Stimulated activated CD4-positive, alpha-beta T cell treated with anti-CD3 and anti-CD28 coated beads, Interleukin-15, amount 100 ng/mL, for 24 hours (primary cell): ENCODE results near the gene ABHD15.
"Not testable (repeated sequence)": the region's sequence is repeated elsewhere in the genome, so short reads cannot be mapped to it uniquely, and the experiment has no call there.

Source experiments
- DNase-seq: peaks from one replicate; pipeline ENCODE4 v3.0.0-alpha.2; 2020

ABHD15 gene

DNA sequence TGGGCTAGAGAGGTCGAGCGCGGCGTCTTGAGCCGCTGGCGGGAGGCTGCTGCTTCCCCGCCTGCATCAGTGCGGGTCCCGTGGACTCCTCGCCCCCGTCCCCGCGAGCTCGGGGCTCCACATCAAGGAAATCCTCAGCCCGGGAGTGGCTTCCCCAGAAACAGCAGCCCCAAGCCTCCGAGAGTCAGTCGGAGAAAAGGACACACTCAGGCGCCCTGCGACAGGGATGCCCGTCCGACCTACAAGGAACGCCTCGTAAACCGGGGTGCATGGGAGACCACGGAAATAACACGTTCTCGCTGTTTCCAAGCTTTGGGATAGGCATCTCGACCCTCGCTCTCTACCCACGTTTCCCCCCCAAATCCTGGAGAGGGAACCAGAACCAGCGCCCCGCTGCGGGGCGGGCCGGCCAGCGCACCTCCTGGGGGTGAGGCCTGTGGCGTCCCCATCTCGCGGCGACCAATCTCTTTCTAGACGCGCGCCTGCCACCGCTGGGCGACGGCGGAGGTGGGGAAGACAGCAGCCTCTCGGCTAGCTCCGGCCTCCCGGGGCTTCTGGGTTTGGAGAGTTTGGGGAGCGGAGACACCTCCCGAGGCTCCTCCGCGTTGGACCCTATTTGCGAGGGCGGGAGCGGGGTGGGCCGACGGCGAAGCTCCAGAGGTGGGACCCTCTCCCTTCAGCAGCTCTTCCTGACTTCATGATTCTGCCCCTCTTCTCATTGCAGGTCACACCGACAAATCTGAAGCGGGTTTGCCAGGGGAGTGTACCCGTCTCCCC lies 905 bp upstream of the ABHD15 start:
- DNase-seq: peak; percentile 86

DNA sequence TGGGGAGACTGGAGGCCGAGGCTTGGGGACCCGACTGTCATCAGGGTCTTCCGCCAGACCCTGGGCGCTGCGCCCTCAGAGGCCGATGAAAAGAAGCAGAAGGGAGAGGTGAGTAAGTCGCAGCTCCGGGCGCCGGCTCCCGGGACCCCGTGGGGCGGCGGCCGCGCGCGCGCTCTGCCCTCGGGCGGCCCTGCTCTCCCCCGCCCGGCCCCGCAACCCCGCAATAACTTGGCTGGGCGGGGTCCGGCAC lies 392 bp upstream of the ABHD15 start:
- DNase-seq: no peak

DNA sequence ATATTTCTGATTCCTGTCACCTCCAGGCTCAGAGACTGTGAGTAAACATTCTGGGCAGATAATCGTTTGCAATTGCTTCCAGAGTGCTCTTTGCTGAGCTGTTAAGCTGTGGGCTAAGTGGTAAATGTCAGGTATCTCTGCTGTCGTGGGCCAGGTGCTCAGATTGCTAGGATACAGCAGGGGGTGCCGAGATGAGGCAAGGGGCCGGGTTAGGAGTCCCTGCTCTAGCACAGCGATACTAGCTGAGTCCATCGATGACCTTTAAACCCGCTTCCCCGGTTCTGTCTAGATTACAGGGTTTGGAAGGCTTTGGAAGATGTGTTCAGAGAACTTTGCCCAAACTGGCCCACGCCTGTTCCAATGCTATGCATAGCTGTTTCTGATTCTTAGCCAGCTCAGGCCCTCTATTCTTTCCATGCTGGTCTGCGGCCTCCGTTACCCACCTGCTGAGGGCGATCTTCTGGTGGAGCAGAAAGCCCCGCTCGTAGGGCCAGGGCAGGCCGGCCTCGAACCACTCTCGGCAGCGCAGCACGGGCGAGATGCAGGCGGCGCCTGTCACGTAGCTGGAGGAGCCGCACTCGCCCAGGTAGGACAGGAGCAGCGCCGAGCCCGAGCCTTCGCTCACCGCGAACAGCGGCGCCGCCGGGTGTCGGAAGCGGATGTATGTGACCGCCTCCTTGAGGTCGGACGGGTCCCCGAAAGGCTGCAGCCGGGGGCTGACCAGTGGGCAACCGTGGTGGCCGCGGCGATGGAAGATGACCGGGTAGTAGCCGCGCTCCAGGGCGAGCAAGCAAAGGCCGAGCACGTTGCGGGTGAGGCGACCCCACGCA lies 979 bp downstream of the ABHD15 start:
- peak; percentile 76 for DNase-seq

DNA sequence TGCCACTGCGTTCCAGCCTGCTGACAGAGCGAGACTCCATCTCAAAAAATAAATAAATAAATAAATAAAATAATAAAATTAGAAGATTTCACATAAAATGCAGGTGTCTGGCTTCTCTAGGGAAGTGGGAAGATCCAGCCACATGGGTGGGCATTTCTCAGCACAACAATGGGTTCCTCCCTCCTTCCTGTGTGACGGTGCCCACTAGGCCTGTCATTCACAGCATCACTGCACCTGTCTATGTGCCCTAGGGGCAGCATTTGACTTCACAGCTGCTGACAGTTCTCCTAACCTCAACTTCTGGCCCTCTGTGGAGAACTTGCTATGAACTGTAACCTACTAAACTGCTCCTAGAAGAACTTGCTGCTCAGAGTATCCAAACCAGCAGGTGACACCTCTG lies 3.0 kb downstream of the ABHD15 start:
- no peak for DNase-seq

DNA sequence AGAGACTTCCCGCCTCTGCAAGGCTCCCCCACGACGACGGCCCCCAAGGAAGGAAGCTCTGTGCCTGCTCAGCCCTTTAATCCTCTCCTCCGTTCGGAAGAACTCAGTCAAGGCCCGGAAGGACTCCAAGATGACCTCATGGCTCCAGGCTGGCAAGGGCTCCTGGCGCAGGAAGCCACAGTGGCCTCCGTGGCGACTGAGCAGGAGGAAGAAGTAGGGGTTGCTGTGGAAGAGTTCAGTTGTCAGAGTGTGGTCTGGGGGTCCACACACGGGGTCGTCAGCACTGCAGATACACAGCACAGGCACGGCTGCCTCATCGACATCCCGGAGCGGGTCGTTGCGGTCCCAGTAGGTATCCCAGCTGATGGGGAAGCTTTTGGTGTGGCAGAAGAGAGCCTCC lies 4.2 kb downstream of the ABHD15 start:
- no peak for DNase-seq

DNA sequence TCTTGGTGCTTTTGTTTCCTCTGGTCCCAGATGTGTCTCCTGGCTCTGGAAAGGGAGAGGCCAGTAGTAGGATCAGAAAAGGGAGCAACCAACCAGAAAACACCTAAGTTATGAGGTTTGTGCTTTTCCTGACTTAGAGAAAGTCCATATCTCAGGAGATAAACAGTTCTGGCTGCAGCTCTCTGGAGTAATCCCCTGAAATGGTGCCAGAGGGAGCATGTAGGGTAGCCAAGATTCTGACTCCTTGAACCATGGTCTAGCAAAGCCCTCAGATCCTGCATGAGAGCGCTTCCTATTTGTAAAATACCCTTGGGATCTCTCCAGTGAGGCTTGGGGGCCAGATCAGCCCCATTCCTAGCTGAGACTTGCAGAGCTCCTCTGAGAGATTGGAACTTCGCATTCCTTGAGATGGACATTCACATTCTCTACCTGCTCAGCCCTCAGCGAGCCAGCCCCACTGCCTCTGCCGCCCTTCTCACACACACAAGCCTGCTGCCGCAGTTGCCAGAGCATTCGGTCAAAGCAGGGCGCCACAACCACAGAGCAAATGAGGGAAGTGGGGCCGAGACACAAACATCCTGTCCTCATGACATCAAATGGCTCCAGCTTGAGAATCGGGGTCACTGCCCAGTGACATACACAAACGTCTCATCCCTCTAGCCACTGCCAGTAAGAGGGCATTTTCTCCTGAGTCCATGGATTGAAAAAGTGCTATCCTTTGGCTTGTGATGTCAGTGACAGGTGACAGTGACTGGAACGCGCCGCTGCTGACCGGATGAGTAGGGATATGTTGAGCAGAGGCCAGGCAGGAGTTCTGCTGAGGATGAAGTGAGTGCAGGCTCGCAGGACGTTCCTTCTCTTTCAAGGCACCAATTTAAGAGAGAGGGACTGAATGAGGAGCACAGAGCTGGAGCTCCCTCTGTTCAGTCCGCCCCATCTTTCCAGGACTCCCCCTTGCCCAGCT lies 5.0 kb downstream of the ABHD15 start:
- no peak for DNase-seq

DNA sequence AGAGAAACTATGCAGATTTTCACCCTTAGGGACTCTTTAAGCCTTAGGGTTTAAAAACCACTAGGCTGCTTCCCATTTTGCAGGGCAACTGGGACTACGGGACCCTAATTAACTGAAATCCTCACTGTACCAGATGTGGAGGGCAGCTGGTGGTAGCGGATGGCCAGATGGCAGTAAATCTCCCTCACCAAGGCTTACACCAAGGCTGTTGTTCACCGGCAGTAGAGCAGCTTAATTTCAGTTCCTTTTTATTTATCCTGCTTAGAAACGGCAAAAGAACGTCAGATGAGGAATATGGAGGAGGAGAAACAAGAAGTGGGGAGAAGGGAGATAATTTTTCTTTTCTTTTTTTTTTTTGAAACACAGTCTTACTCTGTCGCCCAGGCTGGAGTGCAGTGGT lies 6.5 kb downstream of the ABHD15 start:
- no peak for DNase-seq

DNA sequence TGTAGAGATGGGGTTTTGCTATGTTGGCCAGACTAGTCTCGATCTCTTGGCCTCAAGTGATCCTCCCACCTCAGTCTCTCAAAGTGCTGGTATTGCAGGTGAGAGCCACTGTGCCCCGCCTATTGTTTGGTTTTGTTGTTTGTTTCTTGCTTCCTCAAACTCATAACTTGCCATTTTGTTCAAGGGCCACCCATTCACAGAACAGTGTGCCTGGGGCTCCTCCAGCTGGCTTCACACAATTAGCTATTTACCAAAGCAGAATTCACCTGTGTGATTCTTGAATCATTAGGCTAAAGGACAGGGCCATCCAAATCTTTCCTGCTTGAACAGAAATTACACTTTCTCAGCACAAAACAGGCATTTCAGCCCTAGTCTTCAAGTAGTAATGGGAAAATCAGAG lies 7.2 kb downstream of the ABHD15 start:
- DNase-seq: no peak

DNA sequence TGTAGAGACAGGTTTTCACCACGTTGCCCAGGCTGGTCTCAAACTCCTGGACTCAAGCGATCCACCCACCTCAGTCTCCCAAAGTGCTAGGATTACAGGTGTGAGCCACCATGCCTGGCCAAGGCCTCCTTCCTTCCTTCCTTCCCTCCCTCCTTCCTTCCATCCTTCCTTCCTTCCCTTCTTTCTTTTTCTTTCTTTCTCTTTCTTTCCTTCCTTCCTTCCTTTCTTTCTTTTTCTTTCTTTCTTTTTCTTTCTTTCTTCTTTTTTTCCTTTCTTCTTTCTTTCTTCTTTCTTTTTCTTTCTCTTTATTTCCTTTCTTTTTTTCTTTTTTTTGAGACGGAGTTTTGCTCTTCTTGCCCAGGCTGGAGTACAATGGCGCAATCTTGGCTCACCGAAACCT lies 8.7 kb downstream of the ABHD15 start:
- not testable (repeated sequence) for DNase-seq

DNA sequence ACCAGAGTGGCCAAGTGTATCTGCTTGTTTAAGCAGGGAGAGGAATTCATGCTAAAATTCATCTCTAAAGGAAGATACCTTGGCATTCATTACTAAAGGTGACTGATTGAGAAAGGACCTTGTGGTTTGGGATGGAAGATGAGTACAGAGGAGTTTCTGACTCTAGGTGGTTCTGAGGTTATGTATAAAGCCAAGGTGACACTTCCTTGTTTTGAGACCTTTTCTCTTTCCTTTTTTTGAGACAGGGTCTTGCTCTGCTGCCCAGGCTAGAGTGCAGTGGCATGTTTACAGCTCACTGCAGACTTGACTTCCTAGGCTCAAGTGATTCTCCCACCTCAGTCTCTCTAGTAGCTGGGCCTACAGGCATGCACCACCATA lies 9.1 kb downstream of the ABHD15 start:
- DNase-seq: no peak

DNA sequence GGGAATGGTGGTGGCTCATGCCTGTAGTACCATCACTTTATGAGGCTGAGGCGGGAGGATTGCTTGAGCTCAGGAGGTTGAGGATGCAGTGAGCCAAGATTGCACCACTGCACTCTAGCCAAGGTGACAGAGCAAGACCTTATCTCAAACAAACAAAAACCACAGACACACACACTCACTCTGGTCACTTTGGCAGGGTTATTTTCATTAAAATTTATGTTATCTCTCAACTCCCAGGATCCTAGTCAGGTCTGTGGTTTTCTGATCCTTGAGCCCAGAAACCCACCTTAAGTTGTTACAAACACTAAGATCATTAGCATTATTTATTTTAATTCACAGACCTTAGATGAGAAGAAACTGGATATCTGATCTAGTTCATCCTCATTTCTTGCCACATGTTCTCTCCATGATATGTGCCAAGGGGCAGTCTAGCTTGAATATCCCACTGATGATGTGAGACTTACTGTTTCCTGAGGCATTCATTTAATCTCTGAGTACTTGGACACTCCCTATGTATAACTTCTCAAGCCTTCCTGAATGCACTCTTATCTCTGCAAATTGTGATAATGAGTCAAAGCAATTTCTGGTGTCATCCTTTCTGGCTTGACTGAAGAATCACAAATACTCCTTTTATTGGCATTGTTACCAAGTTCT lies 9.6 kb downstream of the ABHD15 start:
- no peak for DNase-seq

DNA sequence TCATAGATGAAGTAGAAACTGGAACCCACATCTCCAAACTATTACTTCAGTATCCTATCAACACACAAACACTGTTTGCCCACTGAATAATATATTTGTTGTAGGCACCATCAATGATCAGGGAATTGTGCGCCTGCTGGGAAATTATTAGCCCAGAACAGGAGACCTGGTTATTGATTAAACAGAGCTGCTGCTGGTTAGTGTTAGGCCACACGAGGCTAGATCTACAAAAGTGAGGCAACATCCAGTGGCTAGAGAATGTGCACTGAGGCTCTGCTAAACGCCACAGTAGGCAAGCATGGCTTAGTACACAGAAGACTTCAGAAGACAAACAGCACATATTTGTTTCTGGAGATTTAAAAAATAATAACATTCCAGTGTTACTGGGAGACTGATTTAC lies 11.0 kb downstream of the ABHD15 start:
- no peak for DNase-seq

DNA sequence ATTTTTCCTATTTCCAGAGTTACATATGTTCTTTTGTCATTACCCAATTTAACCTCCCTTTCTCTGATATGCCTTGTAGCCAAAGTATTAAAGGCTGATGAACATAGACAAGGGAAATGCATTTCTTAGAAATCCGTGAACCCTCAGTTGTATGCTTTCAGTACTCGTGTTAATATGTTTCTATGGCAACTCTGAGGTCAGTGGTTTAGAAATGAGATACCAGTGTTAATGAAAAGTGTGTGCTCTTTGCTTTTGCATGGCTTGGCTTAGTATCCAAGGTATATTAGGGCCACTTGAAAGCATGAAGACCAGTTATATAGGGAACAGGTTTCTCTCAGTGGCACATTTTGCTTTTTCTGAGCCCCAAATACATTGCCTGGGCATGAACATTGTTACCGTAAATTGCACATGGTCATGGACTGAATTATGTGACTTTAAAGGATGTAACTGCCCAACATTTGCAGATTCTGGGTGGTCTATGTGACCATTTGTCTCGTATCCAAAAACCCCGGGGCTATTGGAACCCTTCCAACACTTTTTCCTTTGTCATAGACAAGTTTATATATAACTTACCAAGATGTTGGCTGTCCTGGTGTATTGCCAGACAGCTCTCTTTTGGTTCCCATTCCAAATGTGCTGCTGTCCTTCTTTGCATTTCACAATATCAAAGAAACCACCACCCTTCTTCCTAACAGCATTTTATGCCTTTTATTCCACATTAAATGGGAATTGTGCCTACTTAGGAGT lies 17.5 kb downstream of the ABHD15 start:
- DNase-seq: no peak

DNA sequence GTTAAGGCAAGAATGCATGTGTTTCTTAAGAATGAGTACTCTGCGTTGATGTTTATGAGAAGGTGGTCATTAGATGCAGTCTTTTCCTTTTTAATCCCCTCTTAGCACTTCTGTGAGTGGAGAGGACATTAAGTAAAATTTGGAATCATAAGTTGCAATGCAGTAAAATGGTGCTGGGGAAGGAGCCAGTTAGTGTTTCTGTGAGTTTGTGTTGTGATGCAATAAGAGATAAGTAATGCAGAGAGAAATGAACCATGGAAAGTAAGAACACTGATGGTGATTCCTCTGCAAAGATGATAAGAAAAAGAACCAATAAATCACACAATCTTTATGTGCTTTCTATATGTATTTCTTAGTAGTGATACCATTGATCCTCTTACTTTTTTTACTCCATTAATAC lies 20.0 kb downstream of the ABHD15 start:
- DNase-seq: no peak

DNA sequence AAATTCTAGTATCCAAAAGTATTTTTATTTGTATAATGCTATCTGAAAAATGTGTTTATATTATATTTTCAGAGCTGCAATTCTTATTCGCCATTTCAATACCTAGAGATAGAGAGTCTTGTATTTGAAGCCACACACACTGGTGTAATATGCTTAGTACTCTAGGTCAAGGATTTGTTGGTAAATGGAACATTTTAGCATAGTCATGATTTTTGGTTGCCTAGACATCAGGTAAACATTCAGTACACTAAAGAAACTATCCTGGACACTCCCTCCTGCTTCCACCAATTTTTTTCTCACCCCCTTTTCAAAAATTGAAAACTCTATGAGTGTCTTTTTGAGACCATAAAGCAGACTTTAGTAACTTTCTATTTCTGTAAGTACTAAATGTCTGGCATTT lies 20.8 kb downstream of the ABHD15 start:
- no peak for DNase-seq

DNA sequence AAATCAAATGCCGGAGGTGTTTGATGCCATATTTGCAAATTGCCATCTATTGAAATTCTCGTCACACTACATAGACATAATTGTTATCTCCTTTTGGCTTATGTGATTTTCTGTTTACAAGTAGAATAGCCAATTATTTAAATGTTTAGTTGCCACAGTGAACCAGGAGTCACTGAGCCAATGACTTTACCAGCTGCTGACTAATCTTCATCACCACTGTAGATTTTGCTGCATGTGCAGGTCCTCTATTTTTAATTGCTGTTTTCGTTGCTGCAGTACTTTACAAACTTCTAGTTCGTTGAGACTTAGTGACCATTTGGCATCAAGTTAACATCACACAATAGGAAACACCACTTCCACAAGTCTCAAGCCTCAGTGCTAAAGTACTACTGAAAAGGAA lies 22.8 kb downstream of the ABHD15 start:
- no peak for DNase-seq

DNA sequence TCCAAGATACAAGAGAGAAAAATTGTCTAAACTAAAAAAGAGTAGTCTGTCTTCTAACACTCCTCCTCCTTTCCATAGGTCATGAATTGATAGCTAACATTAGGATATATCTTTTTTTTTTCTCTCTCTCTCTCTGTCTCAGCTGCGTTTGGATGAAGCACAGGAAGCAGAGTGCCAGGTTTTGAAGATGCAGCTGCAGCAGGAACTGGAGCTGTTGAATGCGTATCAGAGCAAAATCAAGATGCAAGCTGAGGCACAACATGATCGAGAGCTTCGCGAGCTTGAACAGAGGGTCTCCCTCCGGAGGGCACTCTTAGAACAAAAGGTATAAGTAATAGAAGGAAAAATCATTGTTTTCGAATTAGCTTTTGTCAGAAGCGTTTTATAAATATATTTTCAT lies 32.9 kb downstream of the ABHD15 start:
- DNase-seq: no peak

DNA sequence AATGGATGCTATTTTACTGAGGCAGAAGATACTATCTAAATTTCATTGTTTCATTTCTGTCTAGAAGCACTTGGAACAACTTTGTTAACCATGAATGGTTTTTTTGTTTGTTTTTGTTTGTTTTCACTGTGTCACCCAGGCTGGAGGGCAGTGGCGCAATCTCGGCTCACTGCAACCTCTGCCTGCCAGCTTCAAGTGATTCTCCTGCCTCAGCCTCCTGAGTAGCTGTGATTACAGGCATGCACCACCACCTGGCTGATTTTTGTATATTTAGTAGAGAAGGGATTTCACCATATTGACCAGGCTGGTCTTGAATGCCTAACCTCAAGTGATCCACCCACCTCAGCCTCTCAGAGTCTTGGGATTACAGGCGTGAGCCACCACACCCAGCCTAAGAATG lies 40.5 kb downstream of the ABHD15 start:
- DNase-seq: no peak

DNA sequence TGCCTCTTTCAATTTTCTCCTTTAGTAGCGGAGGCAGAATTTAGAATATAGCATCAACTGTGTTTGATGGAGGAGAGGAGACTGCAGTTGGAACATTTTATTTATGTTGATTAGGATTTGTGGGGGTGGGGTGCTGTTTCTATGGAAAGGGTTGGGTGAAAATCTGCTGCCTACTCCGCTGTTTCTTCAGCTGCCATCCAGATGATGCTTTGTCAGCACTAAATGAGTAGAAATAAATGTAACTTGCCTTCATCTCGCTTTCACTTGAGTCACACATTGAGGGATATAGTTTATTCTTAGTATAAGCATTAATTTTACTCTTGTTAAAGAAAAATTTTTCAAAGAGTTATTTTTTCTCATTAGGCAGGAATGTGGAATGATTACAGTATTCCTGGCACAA lies 42.1 kb downstream of the ABHD15 start:
- DNase-seq: no peak

DNA sequence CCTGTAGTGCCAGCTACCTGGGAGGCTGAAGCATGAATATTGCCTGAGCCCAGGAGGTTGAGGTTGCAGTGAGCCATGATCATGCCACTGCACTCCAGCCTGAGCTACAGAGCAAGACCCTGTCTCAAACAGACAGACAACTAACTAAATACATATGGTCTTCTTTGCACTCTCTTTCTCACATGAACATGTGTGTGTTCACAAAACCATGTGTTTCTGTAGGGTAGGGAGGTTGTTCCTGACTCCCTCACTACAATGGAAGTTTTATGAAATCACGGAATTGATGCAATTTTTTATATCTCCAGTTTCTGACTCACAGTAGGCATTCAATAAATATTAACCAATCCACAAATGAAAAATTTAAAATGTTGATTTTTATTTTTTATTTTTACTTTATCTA lies 48.5 kb downstream of the ABHD15 start:
- no peak for DNase-seq

DNA sequence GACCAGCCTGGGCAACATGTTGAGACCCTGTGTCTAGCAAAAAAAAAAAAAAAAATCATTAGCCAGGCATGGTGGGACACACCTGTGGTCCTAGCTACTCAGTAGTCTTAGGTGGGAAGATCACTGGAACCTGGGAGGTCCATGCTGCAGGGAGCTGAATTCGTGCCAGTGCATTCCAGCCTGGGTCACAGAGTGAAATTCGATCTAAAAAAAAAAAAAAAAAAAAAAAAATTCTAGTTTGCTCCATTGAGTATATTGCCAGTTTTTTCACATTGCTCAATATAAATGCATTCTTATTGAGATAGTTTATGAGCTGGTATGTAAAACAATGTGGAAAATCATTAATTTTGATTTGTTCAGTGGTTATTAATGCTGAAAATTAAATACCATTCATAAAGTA lies 52.0 kb downstream of the ABHD15 start:
- DNase-seq: no peak

DNA sequence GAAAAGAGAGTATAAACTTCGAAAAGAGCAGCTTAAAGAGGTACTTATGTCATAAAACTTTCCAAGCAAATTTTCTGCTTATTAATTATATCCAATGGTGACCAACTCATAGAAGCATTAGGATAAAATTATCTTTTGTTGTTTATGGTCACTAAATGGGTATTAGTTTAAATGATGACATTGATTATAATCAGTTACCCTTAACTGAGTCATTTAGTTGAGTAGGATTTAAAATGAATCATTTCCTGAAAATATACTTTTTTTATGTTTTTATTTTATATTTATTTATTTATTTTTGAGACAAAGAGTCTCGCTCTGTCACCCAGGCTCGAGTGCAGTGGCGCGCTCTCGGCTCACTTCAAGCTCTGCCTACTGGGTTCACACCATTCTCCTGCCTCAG lies 55.9 kb downstream of the ABHD15 start:
- DNase-seq: no peak
